Stimulated activated CD4-positive, alpha-beta T cell treated with anti-CD3 and anti-CD28 coated beads, TNF-alpha, amount 100 ng/mL, for 4 hours (primary cell): ENCODE results near the gene PSMC3.

Source experiments
- DNase-seq, 3 experiments: peaks; one replicate each; pipeline ENCODE4 v3.0.0-alpha.2; 2020; ENCODE audit warnings: low read depth in 3 of 3

The PSMC3 gene

GRCh38 chr11:47443028-47443700 lies 16.9 kb upstream of the PSMC3 start:
- no peak for DNase-seq

GRCh38 chr11:47442514-47442913 lies 16.3 kb upstream of the PSMC3 start:
- no peak for DNase-seq

- no peak for DNase-seq
These were observed 15.2 kb upstream of the PSMC3 start for GRCh38 chr11:47441421-47441820.

- DNase-seq, result no peak
These were observed 13.8 kb upstream of the PSMC3 start for GRCh38 chr11:47440054-47440476.

- no peak for DNase-seq
These were observed 12.5 kb upstream of the PSMC3 start for GRCh38 chr11:47438721-47439120.

- DNase-seq, result no peak
These were observed 11.6 kb upstream of the PSMC3 start for GRCh38 chr11:47437746-47438418.

GRCh38 chr11:47437218-47437745 lies 11.0 kb upstream of the PSMC3 start:
- DNase-seq, result no peak

- DNase-seq, result no peak
These were observed 10.5 kb upstream of the PSMC3 start for GRCh38 chr11:47436726-47437125.

- no peak for DNase-seq
These were observed 9.4 kb upstream of the PSMC3 start for GRCh38 chr11:47435687-47436086.

GRCh38 chr11:47434011-47434786 lies 8.0 kb upstream of the PSMC3 start:
- no peak for DNase-seq

GRCh38 chr11:47433157-47433556 lies 6.9 kb upstream of the PSMC3 start:
- DNase-seq, result no peak

GRCh38 chr11:47431356-47432083 lies 5.3 kb upstream of the PSMC3 start:
- DNase-seq, result no peak

GRCh38 chr11:47430524-47430923 lies 4.3 kb upstream of the PSMC3 start:
- no peak for DNase-seq

- no peak for DNase-seq
These were observed 628 bp downstream of the PSMC3 start for GRCh38 chr11:47425611-47426010.

GRCh38 chr11:47418454-47419259 lies 7.6 kb downstream of the PSMC3 start:
- DNase-seq, result no peak

GRCh38 chr11:47417712-47418111 lies 8.5 kb downstream of the PSMC3 start:
- DNase-seq, result no peak

GRCh38 chr11:47415949-47416472 lies 10.2 kb downstream of the PSMC3 start:
- no peak for DNase-seq

GRCh38 chr11:47415091-47415854 lies 11.0 kb downstream of the PSMC3 start:
- no peak for DNase-seq

- no peak for DNase-seq
These were observed 11.6 kb downstream of the PSMC3 start for GRCh38 chr11:47414685-47415070.
